ENCODE data around the gene RAC3.

RAC3 gene

GRCh38 chr17:82013772-82014321 is 17.6 kb upstream of the RAC3 start:
- TF ChIP-seq CTCF (IDR thresholded peaks at IDR 0.05; ENCODE audit: borderline replicate concordance, insufficient read depth, low read depth, low read length): no peak
- no peak overlapping the region for H3K4me3 ChIP-seq (ENCODE audit: low read depth, low read length)

- TF ChIP-seq CTCF (IDR thresholded peaks at IDR 0.05; ENCODE audit: borderline replicate concordance, insufficient read depth, low read depth, low read length): no peak
- H3K4me3 ChIP-seq (ENCODE audit: low read depth, low read length): no peak overlapping the region
Measured at GRCh38 chr17:82014432-82014831, 17.0 kb upstream of the RAC3 start.

- no peak overlapping the region for H3K4me3 ChIP-seq (ENCODE audit: low read depth, low read length)
Measured at GRCh38 chr17:82014971-82015310, 16.5 kb upstream of the RAC3 start.

GRCh38 chr17:82015311-82015971 is 16.0 kb upstream of the RAC3 start:
- no peak overlapping the region for H3K4me3 ChIP-seq (ENCODE audit: low read depth, low read length)
- no peak for TF ChIP-seq CTCF (IDR thresholded peaks at IDR 0.05; ENCODE audit: borderline replicate concordance, insufficient read depth, low read depth, low read length)

More at GRCh38 chr17:82014971-82015310, 16.5 kb upstream of the RAC3 start:
- TF ChIP-seq CTCF (IDR thresholded peaks at IDR 0.05; ENCODE audit: borderline replicate concordance, insufficient read depth, low read depth, low read length): no peak

GRCh38 chr17:82016061-82016874 is 15.2 kb upstream of the RAC3 start:
- H3K4me3 ChIP-seq (ENCODE audit: low read depth, low read length): no peak overlapping the region
- no peak for TF ChIP-seq CTCF (IDR thresholded peaks at IDR 0.05; ENCODE audit: borderline replicate concordance, insufficient read depth, low read depth, low read length)

- no peak for TF ChIP-seq CTCF (IDR thresholded peaks at IDR 0.05; ENCODE audit: borderline replicate concordance, insufficient read depth, low read depth, low read length)
- H3K4me3 ChIP-seq (ENCODE audit: low read depth, low read length): no peak overlapping the region
Measured at GRCh38 chr17:82016875-82017459, 14.5 kb upstream of the RAC3 start.

All from GM12875 (cell line).